HG02763 (cell line): ENCODE results near the gene FAM83G.
"Not testable (repeated sequence)": the region's sequence is repeated elsewhere in the genome, so short reads cannot be mapped to it uniquely, and the experiment has no call there.

Source experiments
- ATAC-seq: cut with Tn5 transposase; IDR thresholded peaks from one replicate; pipeline ENCODE4 v1.9.1; 2021; ENCODE audit warnings: mild to moderate bottlenecking, moderate library complexity; ENCODE audit not compliant: unreplicated experiment

FAM83G gene

DNA sequence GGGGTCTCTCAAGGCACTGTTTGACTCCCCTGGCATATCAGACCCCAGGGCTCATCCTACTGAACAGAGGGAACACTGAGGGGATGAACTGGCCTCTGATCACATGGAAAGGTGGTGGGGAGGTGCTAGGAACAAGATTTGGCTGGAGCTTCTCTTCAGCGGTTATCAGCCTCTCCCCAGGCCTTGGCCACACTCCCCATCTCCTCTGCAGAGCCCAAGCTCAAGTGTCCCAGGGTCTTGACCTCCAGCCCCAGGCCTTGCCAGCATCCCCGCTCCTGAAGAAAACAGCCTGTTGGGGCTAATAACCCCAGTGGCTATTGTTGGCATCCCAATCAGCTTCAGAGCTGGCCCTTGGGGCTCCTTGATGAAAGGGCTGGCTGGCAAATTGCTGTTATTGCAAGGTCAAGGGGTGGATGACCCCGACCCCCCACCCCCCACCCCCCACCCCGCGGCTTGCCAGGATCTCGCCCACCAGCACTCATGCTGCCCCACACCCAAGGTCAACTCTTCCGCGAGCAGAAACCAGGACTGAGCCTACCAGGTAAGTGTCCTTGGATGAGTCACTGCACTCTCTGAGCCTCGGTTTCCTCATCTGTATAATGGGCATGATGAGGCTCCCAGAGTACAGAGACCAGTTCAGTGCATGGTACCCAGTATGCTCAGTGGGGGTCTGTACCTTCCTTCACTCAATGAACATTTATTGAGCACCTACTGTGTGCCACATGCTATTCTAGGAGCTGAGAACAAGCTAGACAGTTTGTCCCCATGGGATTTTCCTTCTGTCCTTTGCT, 18.8 kb upstream of the FAM83G start:
- no peak for ATAC-seq

DNA sequence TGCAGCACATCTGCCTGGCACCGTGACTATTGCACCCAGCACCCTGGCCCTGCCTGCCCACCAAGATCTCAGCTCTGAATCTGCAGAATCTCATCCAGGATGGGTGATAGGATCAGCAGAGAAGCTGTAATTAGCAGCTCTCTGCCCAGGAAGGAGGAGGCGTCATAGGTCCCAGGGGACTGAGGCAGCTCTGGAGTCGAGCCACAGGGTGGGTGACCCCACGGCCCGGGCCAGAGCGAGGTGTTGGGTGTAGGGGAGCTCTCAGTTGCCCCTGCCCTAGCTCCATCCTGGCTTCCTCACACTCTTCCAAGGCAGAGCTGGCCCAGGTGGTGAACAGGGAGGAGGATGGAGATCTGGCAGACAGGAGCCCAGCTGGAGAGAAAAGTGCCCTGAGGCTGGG, 18.2 kb upstream of the FAM83G start:
- no peak for ATAC-seq

DNA sequence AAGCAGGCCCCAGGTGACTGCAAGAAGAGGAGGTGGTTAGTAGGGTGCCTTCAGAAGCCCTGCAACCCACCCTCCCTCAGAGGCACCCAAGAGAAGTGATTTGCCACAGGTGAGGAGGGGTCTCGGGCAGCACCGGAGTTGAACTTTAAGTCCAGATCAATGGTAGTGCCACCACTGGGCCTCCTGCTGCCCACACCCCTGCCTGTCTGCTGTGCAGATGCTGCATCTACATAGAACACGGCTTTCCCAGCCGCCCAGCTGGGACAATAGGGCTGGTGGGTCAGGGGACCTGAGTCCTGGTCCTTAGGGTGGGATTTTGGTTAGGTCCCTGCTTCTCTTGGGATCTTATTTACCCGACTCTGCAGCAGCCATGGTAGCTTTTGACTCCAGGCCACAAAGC, 17.6 kb upstream of the FAM83G start:
- no peak for ATAC-seq

DNA sequence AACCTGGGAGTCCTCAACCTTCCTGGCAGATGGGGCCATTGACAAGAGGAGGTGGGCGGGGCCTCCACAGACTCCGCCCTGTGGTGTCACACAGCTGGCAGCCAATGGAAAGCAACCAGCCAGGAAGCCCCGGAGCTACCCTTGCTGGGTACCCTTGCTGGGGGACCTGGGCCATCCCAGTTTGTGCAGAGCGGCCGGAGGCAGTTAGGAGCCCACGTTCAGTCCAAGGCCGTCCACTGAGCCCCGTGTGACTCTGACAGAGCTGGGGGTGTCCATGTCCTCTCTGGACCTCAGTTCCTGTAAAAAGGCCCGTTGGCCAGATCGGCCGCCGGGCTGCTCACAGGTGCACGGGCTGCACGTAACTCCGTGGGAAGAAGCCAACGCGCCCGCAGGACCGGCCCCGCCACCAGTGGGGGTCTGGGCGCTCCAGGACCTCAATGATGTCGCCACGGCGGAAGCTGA, 17.1 kb upstream of the FAM83G start:
- ATAC-seq: no peak

DNA sequence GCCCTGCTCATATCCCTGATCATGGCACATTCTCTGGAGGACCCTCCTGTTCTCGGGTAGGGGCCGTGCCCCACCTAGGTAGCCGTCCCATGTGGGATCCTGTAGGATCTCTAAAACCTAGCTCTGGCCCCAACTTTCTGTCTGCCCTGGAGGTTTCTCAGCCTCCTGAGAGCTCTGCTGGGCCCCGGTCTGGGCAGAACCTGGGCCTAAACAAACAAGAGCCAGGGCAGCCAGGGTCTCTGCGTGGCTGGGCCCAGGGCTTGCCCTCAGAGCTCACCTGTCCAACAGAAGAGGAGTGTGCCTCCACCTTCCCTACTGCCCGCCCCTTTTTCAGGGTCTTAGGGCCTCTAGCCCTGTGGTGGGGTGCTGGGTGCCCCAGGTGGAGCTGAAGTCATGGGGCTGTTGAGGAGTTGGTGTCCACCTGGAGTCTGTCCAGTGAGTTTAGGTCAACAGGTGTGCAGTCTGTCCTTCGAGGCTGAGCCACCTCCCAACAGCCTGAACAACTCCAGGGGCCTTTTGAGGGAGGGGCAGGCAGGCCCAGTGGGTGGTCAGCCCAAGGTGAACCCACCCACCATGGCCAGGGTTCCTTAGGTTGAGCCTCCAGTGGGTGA, 16.6 kb upstream of the FAM83G start:
- not testable (repeated sequence) for ATAC-seq

DNA sequence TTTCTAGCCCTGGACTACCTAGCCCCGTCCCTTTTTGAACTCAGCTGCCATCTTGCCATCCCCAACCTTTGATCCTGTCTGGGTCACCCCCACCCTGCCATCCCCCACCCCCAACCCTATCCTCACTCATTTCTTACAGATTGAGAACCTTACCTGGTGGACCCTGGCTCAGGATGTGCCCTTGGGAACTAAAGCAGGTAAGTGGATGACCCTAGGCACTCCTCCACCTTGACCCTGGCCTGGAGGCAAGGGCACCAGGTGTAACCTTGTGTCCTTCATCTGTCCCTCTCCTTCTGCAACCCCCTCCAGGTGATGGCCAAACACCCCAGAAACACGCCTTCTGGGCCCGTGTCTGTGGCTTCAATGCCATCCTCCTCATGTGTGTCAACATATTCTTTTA, 15.5 kb upstream of the FAM83G start:
- no peak for ATAC-seq

DNA sequence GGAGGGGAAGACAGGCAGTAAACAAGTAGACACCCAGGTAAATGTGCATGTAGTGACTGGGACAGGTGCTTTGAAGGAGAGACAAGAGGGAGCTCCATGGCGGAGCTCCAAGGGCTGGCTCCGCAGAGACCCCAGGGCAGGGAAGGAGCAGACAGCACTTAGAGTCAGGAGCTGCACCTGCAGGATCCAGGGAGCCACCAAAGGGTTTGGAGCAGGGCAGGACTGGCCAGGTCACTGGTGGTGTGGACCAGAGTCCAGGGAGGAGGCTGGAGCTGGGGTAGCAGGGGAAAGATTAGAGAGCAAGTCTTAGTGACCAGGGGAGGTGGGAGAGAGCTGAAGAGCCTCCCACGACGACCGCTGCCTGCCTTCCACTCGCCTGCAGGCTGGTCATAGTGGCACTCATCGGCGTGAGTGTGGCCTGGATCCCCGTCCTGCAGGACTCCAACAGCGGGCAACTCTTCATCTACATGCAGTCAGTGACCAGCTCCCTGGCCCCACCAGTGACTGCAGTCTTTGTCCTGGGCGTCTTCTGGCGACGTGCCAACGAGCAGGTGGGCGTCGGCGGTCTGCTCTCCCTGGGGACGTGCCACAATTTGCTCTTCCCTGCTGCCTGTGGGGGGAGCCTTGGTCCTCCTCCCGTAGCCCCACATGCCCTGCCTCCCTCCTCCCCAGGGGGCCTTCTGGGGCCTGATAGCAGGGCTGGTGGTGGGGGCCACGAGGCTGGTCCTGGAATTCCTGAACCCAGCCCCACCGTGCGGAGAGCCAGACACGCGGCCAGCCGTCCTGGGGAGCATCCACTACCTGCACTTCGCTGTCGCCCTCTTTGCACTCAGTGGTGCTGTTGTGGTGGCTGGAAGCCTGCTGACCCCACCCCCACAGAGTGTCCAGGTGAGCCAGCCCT, 14.7 kb upstream of the FAM83G start:
- no peak for ATAC-seq

DNA sequence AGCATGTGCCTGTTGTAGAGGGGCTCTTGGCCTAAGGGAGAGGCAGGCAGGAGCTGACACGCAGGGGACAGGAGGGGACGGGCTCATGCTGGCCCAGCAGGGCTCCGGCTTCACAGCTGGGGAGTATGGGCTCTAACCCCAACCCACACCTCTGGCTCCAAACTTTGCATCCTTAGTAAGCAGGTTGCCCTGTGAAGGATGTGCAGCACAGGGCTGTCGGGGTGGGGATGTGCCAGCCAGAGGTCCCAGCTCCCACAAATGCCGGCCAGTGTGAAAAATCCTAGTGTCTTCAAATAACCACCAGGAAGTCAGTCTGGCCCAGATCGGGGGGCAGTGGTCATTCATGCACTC, 14.0 kb upstream of the FAM83G start:
- no peak for ATAC-seq

DNA sequence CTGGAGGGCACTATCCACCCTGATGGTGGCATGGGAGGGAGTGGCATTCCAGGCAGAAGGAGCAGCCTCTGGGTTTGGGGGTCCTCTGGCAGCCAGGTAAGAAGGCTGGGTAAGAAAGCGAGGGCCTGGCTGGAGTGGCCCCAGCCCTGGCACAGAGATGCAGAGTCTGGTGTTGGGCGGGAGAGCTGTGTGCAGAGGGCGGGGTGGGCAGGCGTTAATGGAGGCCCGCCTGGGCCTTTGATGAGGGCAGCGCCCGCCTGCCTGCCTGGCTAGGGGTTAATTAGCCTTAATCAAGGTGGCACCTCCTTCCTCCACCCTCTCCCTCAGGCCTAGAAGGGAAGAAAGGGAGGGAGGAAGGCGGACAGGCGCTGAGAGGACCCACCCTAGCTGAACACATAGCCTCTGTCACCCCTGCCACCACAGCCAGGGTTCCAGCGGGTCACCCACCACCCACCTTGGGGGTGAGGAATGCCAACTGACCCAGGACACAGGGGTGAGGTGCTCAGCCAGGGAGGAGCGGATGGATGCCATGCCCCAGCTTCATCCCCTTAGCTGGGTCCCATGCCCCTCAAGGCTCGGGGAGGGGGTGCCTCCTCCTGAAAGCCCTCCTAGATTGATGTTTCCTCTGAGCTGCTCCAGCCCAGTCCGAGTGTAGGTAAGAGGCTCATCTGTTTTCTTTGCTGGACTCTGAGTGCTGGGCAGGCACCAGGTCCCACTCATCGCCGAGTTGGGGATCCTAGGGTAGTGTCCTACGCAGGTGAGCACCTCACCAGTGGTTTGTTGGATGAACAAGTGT, 13.4 kb upstream of the FAM83G start:
- ATAC-seq: no peak

DNA sequence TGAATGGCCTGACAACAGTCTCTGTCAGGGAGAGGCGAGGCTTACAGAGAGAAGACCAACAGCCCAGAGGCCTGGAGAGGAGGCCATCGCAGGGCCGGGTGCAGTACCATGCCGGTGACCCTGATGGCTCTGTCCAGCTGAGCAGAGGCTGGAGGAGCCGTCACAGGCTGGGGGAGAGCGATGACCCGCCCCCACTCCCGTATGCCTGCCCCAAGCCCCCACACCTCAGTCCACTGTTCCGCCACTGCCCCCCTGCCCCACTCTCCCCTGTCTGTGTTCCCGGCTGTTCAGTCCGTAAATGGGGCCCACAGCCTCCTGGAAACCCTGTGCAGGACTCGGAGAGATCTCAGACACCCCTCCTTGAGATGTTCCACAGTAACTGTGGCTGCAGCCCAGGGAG, 12.8 kb upstream of the FAM83G start:
- ATAC-seq: no peak

DNA sequence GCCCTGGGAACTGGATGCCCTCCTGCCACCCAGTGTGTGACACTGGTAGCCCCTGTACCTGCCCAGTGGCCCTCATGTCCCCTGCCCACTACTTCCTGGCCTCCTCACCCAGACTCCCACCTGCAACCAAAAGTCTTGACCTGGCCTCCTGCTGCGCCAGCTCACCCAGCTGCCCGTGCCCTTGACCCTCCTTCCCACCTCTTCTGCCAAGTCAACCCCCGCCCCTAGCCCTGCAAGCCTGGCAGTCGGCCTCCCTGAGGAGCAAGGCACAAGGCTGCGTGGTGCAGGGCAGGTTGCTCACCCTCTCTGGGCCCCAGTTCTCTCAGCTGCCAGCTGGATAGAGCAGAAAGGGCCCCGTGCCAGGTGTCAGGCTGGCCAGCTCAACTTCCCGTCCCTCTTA, 12.3 kb upstream of the FAM83G start:
- no peak for ATAC-seq

DNA sequence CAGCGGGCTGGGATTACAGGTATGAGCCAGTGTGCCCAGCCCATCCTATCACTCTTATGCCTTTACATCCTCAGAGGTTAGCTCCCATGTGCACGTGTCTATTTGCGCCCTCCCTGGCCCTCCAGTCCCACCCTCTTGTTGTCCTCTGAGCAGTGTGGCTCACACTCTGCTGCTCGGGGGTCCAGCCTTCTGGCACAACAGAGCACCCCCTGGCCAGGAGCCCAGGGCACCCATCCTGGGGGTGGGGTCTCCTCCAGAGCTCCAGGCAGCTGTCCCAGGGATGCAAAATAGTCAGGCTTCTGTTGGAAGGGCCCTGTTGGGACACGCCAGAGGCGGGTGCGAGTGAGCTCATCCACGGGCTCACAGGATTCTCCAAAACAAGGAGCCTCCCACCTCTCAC, 11.7 kb upstream of the FAM83G start:
- no peak for ATAC-seq

DNA sequence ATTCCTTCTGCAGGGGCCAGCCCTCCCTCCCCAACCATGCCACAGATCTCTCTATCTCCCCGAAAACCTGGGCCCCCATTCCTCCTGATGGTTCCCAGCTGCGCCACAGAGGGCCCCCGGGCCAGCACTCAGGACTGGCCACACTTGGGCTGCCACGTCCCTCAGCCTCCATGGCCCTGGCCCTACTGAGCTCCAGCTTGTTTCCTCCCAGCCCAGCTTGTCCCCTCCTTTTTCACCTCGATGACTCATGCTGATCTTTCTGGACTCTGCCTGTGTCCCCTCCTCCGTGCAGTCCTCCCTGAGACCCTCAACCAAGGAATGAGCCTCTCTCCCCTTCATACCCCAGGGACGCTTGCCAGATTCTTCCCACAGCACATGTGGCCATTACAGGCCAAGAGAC, 10.9 kb upstream of the FAM83G start:
- ATAC-seq: no peak

DNA sequence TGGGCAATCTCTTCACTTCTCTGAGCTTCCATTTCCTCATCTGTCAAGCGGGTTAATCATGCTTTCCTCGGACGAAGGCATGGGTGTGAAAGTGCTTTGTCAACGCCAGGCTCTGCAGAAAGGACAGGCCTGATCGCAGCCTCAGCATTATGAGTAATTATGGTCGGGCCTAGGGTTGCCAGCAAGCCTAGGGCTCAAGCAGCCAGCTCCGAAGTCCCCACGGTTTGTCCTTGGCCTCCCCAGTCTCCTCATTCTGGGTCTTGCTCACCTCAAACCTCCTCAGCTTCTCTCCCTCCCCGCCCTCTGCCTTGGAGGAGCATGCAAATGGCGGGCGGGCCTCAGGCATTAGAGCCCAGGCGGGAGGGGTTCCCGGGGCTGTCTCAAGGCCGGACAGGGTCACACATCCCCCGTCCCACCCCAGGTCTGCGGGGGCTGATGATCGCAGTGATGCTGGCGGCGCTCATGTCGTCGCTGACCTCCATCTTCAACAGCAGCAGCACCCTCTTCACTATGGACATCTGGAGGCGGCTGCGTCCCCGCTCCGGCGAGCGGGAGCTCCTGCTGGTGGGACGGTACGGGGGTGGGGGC, 10.2 kb upstream of the FAM83G start:
- ATAC-seq: no peak

DNA sequence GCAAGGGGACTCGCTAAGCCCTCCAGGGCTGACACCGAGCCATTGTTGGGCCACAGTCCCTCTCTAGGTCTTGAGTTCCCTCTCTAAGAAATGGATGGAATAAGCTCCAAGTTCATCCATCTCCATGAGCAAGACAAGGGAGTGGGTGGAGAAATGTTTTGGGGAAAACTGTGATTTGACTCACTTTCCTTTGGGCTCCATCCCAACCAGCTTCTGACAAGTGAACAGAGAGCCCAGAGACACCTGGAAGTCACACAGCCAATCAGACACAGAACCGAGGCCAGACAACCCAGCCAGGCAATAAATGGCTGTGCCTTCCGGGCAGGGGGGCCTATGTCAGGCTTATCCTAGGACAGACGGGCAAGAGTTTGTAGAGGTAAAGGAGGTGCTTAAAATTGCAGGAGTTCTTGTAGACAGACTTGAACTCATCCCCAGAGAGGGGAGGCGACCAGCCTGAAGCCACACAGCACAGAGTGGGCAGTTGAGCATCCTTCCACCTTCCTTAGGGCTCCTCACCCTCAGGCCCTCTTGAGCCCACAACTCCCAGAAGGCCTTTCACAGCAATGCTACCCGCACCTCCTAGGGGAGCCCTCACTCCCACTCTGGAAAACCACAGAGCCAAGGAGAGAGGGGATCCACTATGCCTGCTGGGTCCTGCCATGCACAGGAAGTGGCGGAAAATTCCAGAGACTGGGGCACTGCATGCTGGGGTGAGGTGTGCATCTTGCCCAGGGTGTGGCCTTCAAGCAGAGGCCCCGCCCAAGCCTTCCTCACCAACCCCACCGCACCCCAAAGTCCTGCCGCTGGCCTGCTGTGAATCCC, 9.5 kb upstream of the FAM83G start:
- ATAC-seq: no peak

DNA sequence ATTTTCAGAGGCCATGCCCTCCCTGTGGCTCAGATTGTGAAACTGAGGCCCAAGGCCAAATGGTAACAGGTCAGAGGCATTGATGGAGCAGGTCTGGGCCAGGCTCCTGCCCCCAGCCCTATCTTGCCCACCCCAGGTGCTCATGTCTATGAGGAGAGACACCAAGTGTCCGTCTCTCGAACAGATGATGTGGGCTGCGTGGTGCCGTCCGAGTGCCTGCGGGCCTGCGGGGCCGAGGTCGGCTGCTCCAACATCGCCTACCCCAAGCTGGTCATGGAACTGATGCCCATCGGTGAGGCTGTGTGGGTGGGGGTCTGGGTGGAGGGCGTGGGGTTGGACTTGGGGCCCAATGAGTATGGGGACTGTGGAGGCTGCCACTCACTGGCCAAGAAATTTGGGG, 8.7 kb upstream of the FAM83G start:
- no peak for ATAC-seq

DNA sequence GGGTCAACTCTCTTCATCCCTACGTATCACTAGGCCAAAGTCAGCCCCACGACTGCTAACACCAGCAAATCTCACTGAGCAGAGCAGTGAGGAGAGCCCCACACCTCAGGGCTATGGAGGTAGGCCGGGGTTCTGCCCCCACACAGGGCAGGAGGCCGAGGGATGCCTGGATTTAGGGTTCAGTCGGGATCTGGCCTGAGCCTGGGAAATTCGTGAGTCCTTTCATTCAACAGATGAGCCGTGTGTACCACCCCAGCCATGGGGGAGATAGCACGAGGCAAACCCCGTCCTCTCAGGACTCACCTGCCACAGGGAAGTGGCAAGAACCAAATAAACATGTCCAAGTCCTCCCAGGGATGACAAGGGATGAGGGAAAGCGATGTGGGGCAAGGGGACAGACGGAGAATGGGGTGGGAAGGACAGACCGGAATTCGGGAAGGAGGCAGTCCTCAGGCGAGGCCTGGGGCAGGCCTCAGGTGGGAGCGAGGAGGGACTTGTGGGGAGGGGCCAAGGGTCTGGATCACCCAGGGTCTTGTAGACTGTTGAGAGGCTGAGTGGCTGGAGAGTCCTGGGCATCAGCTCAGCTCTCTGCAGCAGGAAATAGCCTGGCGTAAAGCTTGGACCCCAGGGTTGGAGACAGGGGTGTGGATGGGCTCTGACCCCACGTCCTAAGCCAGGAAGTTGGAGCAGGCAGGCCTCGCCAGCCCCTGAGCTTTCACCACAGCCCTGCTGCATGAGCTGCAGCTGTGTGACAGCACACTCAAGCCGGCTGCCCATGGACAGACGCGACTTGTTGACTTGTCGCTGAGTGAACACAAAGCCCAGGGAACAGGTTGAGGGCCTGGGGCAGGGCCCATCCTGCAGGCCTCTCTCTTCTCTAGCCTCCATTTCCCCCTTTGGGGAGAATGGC, 7.9 kb upstream of the FAM83G start:
- ATAC-seq: no peak

DNA sequence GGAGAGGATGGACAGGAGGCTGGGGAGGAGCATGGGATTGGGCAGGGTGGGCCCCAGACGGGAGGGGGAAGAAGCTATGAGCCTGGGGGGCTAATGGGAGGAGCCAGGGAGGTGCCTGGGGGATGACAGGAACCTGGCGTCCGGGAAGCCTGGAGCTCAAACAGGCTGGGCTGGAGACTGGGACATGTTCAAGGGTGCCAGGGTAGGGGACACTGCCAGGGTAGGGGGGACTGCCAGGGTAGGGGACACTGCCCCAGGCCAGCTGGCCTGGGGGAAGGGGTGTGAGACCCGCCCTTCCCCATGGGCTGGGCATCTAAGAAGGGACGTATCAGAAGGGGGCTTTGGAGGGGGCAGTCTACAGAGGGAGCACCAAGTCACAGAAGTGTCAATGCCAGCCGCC, 7.0 kb upstream of the FAM83G start:
- ATAC-seq: no peak
